ENCODE results near the gene BEND4. TPM values are rescaled to one million over a fixed set of nuclear protein-coding genes. Genes with fewer than 3 reads are reported as not detected.
A peak's percentile ranks its signal among the peaks of the same experiment; 100 is the strongest.

The BEND4 gene
- total RNA-seq, 2 experiments from 2014 or later = 1.1 to 1.6 TPM

- TF ChIP-seq, protein P1, sequence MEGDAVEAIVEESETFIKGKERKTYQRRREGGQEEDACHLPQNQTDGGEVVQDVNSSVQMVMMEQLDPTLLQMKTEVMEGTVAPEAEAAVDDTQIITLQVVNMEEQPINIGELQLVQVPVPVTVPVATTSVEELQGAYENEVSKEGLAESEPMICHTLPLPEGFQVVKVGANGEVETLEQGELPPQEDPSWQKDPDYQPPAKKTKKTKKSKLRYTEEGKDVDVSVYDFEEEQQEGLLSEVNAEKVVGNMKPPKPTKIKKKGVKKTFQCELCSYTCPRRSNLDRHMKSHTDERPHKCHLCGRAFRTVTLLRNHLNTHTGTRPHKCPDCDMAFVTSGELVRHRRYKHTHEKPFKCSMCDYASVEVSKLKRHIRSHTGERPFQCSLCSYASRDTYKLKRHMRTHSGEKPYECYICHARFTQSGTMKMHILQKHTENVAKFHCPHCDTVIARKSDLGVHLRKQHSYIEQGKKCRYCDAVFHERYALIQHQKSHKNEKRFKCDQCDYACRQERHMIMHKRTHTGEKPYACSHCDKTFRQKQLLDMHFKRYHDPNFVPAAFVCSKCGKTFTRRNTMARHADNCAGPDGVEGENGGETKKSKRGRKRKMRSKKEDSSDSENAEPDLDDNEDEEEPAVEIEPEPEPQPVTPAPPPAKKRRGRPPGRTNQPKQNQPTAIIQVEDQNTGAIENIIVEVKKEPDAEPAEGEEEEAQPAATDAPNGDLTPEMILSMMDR (IDR thresholded peaks at IDR 0.05) = no peak
- Mint-ChIP-seq H3K4me3 (no peak overlapping the region), H3K4me1 (ENCODE audit: low read depth) (no peaks in the 10 kb centered on the region), H3K27me3 (peaks cover 6% of the 10 kb centered on the region), H3K36me3 (ENCODE audit: low read depth) (no peaks in the 10 kb centered on the region), H3K9me3 (peaks cover 4% of the 10 kb centered on the region), H3K27ac (no peak overlapping the region)
- ATAC-seq (no peak), DNase-seq (no peak)
- intact Hi-C loops (cut with micrococcal nuclease) = no loop called here
- ChIA-PET CTCF (interaction anchor here (1.4 kb wide), 1 partner anchor 120 kb away, joined by 3 read pairs; no protein-coding TSS in a partner anchor), POLR2A (no interaction called here)
These were observed 7.0 kb upstream of the BEND4 start for GRCh38 chr4:42159271-42160001.

- CTCF ChIA-PET = no interaction called here
- Mint-ChIP-seq H3K4me3 (peak overlapping the region; percentile 76), H3K9me3 (no peaks in the 10 kb centered on the region), H3K36me3 (ENCODE audit: low read depth) (no peaks in the 10 kb centered on the region), H3K27ac (no peak overlapping the region), H3K27me3 (peaks cover 42% of the 10 kb centered on the region), H3K4me1 (ENCODE audit: low read depth) (peaks cover 14% of the 10 kb centered on the region)
- ATAC-seq (peak; percentile 78), DNase-seq (peak; percentile 62)
- TF ChIP-seq, protein P1 (IDR thresholded peaks at IDR 0.05) = no peak
- POLR2A ChIA-PET = no interaction called here
- intact Hi-C loops (cut with micrococcal nuclease) = no loop called here
These were observed 618 bp downstream of the BEND4 start for GRCh38 chr4:42151568-42152506.

GRCh38 chr4:42150653-42151567 lies 1.5 kb downstream of the BEND4 start:
- ATAC-seq (no peak), DNase-seq (no peak)
- Mint-ChIP-seq H3K4me1 (ENCODE audit: low read depth) (peaks cover 14% of the 10 kb centered on the region), H3K27ac (no peak overlapping the region), H3K36me3 (ENCODE audit: low read depth) (no peaks in the 10 kb centered on the region), H3K9me3 (no peaks in the 10 kb centered on the region), H3K27me3 (peaks cover 45% of the 10 kb centered on the region), H3K4me3 (peak overlapping the region; percentile 76)
- CTCF ChIA-PET = no interaction called here
- TF ChIP-seq, protein P1 (IDR thresholded peaks at IDR 0.05) = no peak
- POLR2A ChIA-PET = no interaction called here
- intact Hi-C loops (cut with micrococcal nuclease) = no loop called here

DNA sequence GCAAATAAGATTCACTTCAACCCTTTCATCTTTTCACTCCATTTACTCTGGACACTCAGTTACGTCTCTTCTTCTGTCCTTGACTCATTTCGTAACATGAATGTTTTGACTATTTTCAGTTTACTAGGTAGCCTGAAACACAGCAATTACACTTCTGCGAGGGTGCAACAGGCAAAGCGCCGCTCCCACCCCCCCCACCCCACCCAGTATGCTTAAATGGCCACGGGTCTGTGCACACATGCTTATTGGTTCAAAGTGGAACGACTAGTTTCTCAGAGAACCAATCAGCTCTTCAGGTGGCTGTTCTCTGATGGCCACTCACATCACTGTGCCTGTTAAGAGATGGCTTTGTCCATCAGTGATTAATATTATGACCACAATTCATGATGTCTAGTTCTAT lies 3.5 kb downstream of the BEND4 start:
- no peaks in the 10 kb centered on the region for H3K36me3 Mint-ChIP-seq (ENCODE audit: low read depth)
- ATAC-seq (no peak), DNase-seq (no peak)
- TF ChIP-seq, protein P1 (IDR thresholded peaks at IDR 0.05) = no peak
- ChIA-PET POLR2A (no interaction called here), CTCF (no interaction called here)
- peaks cover 14% of the 10 kb centered on the region for H3K4me1 Mint-ChIP-seq (ENCODE audit: low read depth)
- H3K27ac Mint-ChIP-seq = no peak overlapping the region
- no peaks in the 10 kb centered on the region for H3K9me3 Mint-ChIP-seq
- H3K27me3 Mint-ChIP-seq = peaks cover 43% of the 10 kb centered on the region
- no peak overlapping the region for H3K4me3 Mint-ChIP-seq
- intact Hi-C loops (cut with micrococcal nuclease) = no loop called here

Data from activated CD8-positive, alpha-beta T cell treated with anti-CD3 and anti-CD28 coated beads for 36 hours (primary cell).